HG03521 (cell line): ENCODE measurements around the gene SAMD7.
A peak's percentile ranks its signal among the peaks of the same experiment; 100 is the strongest.

Experiments used
- ATAC-seq: cut with Tn5 transposase; IDR thresholded peaks from one replicate; pipeline ENCODE4 v1.9.1; 2021; ENCODE audit warnings: mild to moderate bottlenecking, moderate library complexity; ENCODE audit not compliant: unreplicated experiment

The SAMD7 gene

GRCh38 chr3:169965562-169966427, 54.4 kb downstream of the SAMD7 start:
- peak; percentile 15 for ATAC-seq

- ATAC-seq, result peak; percentile 94
These were observed 55.1 kb downstream of the SAMD7 start, which contains the start of gene SEC62 for GRCh38 chr3:169966428-169966950. Gene SEC62, plus strand, starts transcription at chr3:169966807. Its CDS starts 16 bp downstream, at chr3:169966823.

GRCh38 chr3:169966951-169967915, 55.9 kb downstream of the SAMD7 start:
- ATAC-seq, result peak; percentile 30

- no peak for ATAC-seq
These were observed 57.0 kb downstream of the SAMD7 start for GRCh38 chr3:169968224-169968885.

- ATAC-seq, result no peak
These were observed 58.1 kb downstream of the SAMD7 start for GRCh38 chr3:169969174-169970095.

- no peak for ATAC-seq
These were observed 59.5 kb downstream of the SAMD7 start for GRCh38 chr3:169970847-169971246.

GRCh38 chr3:169971522-169971921, 60.1 kb downstream of the SAMD7 start:
- ATAC-seq, result no peak

- ATAC-seq, result no peak
These were observed 68.7 kb downstream of the SAMD7 start for GRCh38 chr3:169980055-169980454.

GRCh38 chr3:169984292-169984691, 72.9 kb downstream of the SAMD7 start:
- no peak for ATAC-seq
